Sigmoid colon (tissue), 7 donors: ENCODE results near the gene IPO13. TPM values are rescaled to one million over a fixed set of nuclear protein-coding genes. Genes with fewer than 3 reads are reported as not detected.

Experiments
- DNase-seq: peaks from one replicate; pipeline ENCODE4 v3.0.0-alpha.2; 2019
- H3K27ac ChIP-seq, 4 donors: fragments of 200-600 bp; sonication (generic); one replicate each; pipeline ENCODE4 v1.5.1; 2016 to 2019; ENCODE audit warnings: mild to moderate bottlenecking in 1 of 4
- H3K27me3 ChIP-seq, 3 donors: fragments of 200-600 bp; sonication (generic); one replicate each; pipeline ENCODE4 v1.5.1; 2019; ENCODE audit warnings: mild to moderate bottlenecking in 1 of 3
- H3K36me3 ChIP-seq, 4 donors: fragments of 200-600 bp; sonication (generic); one replicate each; pipeline ENCODE4 v1.5.1; 2016 to 2019
- H3K4me1 ChIP-seq, 4 donors: fragments of 200-600 bp; sonication (generic); one replicate each; pipeline ENCODE4 v1.5.1; 2017 to 2019
- H3K4me3 ChIP-seq, 4 donors: fragments of 200-600 bp; sonication (generic); one replicate each; pipeline ENCODE4 v1.5.1; 2017 to 2019; ENCODE audit warnings: mild to moderate bottlenecking in 2 of 4, moderate library complexity in 1 of 4
- H3K9me3 ChIP-seq, 4 donors: fragments of 200-600 bp in 3 of 4; sonication (generic) in 3 of 4; one replicate each; pipeline versions ENCODE4 v1.5.1 to v1.6.1; 2013 to 2019
- CTCF ChIP-seq, 4 experiments: fragments of 450-650 bp in 3 of 4; fragments of 200-600 bp in 1 of 4; IDR thresholded peaks; one replicate each; pipeline ENCODE4 v1.5.1; 2016 to 2019; ENCODE audit warnings: antibody characterized with exemption in 4 of 4, mild to moderate bottlenecking in 3 of 4, moderate library complexity in 2 of 4
- EP300 ChIP-seq, 4 donors: sonication (generic); formaldehyde crosslinking; IDR thresholded peaks; one replicate each; pipeline ENCODE4 v1.6.1; 2017; ENCODE audit warnings: antibody characterized with exemption in 4 of 4
- POLR2A ChIP-seq, 2 donors: fragments of 450-650 bp; IDR thresholded peaks; one replicate each; pipeline ENCODE4 v1.6.1; 2016; ENCODE audit warnings: antibody characterized with exemption in 2 of 2, mild to moderate bottlenecking in 2 of 2, moderate library complexity in 2 of 2
- POLR2AphosphoS5 ChIP-seq, 4 donors: sonication (generic); formaldehyde crosslinking; IDR thresholded peaks; one replicate each; pipeline ENCODE4 v1.6.1; 2017; ENCODE audit warnings: antibody characterized with exemption in 4 of 4
- whole genome bisulfite sequencing, 2 donors: extraction: QIAGEN DNeasy Blood & Tissue Kit; methylation state at CpG; one replicate each; pipeline ENCODE4 v1.1.7; 2013; 5-methylcytosine and 5-hydroxymethylcytosine counted together
- intact Hi-C: fragments of 100-400 bp; cut with DNase I; formaldehyde crosslinking; loops from one replicate; pipeline ENCODE4 v1.15.1; 2023
- polyA plus RNA-seq, 3 donors: library from polyadenylated mRNA; stranded (reverse); fragments of 200-250 nt; gene quantifications; one replicate each; pipeline ENCODE4 v1.2.3, GENCODE V29; 2013
- total RNA-seq, 4 donors: library from RNA; depleted of rRNA; stranded (reverse); fragments of >200 nt; gene quantifications; one replicate each; pipeline ENCODE4 v1.1.0, GENCODE V29; 2016
- donor health status: healthy with polysubstance abuse.
- donor health status: Bipolar disorder and iron deficiency.
- donor health status: healthy.

IPO13 gene
- total and polyA plus RNA-seq, 7 donors: 9.6 to 27.1 (median 16.1) TPM

- DNase-seq: no peak
- no peaks in the 10 kb centered on the region for H3K27me3 ChIP-seq
- no peak overlapping the region for H3K4me3 ChIP-seq
- intact Hi-C loops: loop anchor here (5.0 to 10.0 kb wide), 2 partner anchors 47 to 221 kb away; partner anchors contain the start of genes DMAP1 and IPO13
- WGBS, 2 donors: 74 to 81% methylated on average over 7 of the region's 7 CpGs
- H3K9me3 ChIP-seq: no peaks in the 10 kb centered on the region
- H3K4me1 ChIP-seq: peaks cover 0 to 18% (median 14%) of the 10 kb centered on the region in 4 donors
- peaks cover 0 to 7% (median 0%) of the 10 kb centered on the region in 4 donors for H3K36me3 ChIP-seq
- H3K27ac ChIP-seq: no peak overlapping the region
- TF ChIP-seq POLR2AphosphoS5 (IDR thresholded peaks at IDR 0.05): no peak
- TF ChIP-seq EP300 (IDR thresholded peaks at IDR 0.05): no peak
- TF ChIP-seq POLR2A (IDR thresholded peaks at IDR 0.05): no peak
- no peak for TF ChIP-seq CTCF (IDR thresholded peaks at IDR 0.05)
Measured at GRCh38 chr1:43994071-43994470, 47.3 kb downstream of the IPO13 start.

GRCh38 chr1:43994794-43995790, 48.3 kb downstream of the IPO13 start:
- WGBS, 2 donors: 79 to 80% methylated on average over 15 of the region's 15 CpGs
- peaks cover 0 to 18% (median 14%) of the 10 kb centered on the region in 4 donors for H3K4me1 ChIP-seq
- peaks cover 0 to 12% (median under 1%) of the 10 kb centered on the region in 4 donors for H3K36me3 ChIP-seq
- no peaks in the 10 kb centered on the region for H3K27me3 ChIP-seq
- no peak for DNase-seq
- TF ChIP-seq POLR2AphosphoS5 (IDR thresholded peaks at IDR 0.05) (no peak), POLR2A (IDR thresholded peaks at IDR 0.05) (no peak), EP300 (IDR thresholded peaks at IDR 0.05) (no peak), CTCF (IDR thresholded peaks at IDR 0.05) (no peak)
- H3K27ac ChIP-seq: no peak overlapping the region
- intact Hi-C loops: loop anchor here (5.0 to 10.0 kb wide), 2 partner anchors 48 to 220 kb away; partner anchors contain the start of genes DMAP1 and IPO13
- H3K4me3 ChIP-seq: no peak overlapping the region
- H3K9me3 ChIP-seq: no peaks in the 10 kb centered on the region

- peaks cover 4 to 23% (median 8%) of the 10 kb centered on the region in 4 donors for H3K36me3 ChIP-seq
- 88% methylated on average over 21 of the region's 21 CpGs for WGBS, 2 donors
- no peaks in the 10 kb centered on the region for H3K27me3 ChIP-seq
- intact Hi-C loops: loop anchor here (10.0 kb wide), 1 partner anchor 219 kb away; the partner anchor contains the start of gene DMAP1
- no peak for TF ChIP-seq POLR2A (IDR thresholded peaks at IDR 0.05)
- no peak for TF ChIP-seq POLR2AphosphoS5 (IDR thresholded peaks at IDR 0.05)
- no peak for TF ChIP-seq EP300 (IDR thresholded peaks at IDR 0.05)
- no peak for TF ChIP-seq CTCF (IDR thresholded peaks at IDR 0.05)
- no peaks in the 10 kb centered on the region for H3K9me3 ChIP-seq
- DNase-seq: no peak
- peaks cover 0 to 10% (median 6%) of the 10 kb centered on the region in 4 donors for H3K4me1 ChIP-seq
- no peak overlapping the region for H3K4me3 ChIP-seq
- no peak overlapping the region for H3K27ac ChIP-seq
Measured at GRCh38 chr1:43995984-43996732, 49.4 kb downstream of the IPO13 start.

GRCh38 chr1:43996733-43997115, 50.0 kb downstream of the IPO13 start:
- intact Hi-C loops: loop anchor here (10.0 kb wide), 1 partner anchor 218 kb away; the partner anchor contains the start of gene DMAP1
- Histone ChIP-seq H3K4me1 (peaks cover 0 to 7% (median 6%) of the 10 kb centered on the region in 4 donors), H3K27ac (no peak overlapping the region), H3K9me3 (no peaks in the 10 kb centered on the region), H3K27me3 (no peaks in the 10 kb centered on the region), H3K36me3 (peaks cover 8 to 29% (median 9%) of the 10 kb centered on the region in 4 donors), H3K4me3 (no peak overlapping the region)
- no peak for DNase-seq
- WGBS, 2 donors: 71 to 79% methylated on average over 6 of the region's 6 CpGs
- no peak for TF ChIP-seq POLR2A (IDR thresholded peaks at IDR 0.05)
- no peak for TF ChIP-seq CTCF (IDR thresholded peaks at IDR 0.05)
- no peak for TF ChIP-seq EP300 (IDR thresholded peaks at IDR 0.05)
- TF ChIP-seq POLR2AphosphoS5 (IDR thresholded peaks at IDR 0.05): no peak
